HG02840 (cell line): ENCODE measurements around the gene TLN1.

Experiments
- ATAC-seq: cut with Tn5 transposase; IDR thresholded peaks from one replicate; pipeline ENCODE4 v1.9.1; 2021; ENCODE audit warnings: mild to moderate bottlenecking, moderate library complexity, moderate number of reproducible peaks; ENCODE audit not compliant: unreplicated experiment, low FRiP score

The TLN1 gene

GRCh38 chr9:35732800-35733541, 976 bp upstream of the TLN1 start:
- ATAC-seq: peak; percentile 0

DNA sequence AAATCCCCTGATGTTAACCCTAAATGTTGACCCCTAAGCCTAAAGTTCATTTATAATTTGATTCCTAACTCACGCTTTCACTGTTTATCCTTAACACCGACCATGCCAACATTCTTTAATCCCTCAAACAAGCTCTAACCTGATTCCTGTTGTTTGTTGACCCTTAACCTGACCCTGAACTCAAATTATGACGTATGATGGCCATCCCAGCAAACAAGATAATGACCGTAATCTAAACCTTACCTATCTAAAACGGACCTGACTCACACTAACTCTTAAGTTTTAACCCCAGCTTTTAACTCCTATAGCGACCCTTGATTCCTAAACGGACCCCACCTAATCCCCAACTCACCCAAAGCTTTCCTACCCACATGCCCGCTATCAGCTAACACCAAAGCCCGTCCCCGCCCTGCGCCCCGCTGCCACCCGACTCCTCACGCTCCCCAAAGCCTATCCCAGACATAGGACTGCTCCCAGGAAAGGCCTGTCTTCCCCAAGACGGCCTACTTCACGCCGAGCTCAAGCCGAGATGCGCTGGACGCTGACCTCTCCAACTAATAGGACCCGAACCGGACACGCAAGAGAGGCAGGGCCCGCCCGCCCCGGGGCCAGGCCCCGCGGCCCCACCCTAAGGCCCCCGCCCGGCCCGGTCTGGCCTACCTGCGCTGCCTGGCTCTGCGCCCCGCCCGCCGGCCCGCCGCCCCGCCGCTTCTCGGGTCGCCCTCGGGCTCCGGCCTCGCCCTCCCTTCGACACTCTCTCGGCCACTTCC, 395 bp downstream of the TLN1 start:
- no peak for ATAC-seq

DNA sequence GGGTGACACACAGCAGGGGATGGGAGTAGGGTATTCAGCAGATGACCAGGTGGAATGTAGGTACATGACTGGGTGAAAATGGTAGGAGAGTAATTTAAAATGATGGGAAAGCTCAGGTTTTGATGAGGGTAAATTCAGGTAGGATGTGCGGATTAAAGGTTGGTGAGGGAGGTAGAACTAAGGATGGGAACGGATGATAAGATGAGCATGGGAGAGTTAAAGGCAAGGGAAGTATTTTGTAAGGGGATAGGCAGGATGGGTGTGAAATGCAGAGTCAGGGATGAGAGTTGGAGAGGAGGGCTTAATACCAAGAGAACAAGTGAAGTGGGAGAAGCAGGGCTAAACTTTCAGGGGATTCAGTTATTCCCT, 1.5 kb downstream of the TLN1 start:
- no peak for ATAC-seq

DNA sequence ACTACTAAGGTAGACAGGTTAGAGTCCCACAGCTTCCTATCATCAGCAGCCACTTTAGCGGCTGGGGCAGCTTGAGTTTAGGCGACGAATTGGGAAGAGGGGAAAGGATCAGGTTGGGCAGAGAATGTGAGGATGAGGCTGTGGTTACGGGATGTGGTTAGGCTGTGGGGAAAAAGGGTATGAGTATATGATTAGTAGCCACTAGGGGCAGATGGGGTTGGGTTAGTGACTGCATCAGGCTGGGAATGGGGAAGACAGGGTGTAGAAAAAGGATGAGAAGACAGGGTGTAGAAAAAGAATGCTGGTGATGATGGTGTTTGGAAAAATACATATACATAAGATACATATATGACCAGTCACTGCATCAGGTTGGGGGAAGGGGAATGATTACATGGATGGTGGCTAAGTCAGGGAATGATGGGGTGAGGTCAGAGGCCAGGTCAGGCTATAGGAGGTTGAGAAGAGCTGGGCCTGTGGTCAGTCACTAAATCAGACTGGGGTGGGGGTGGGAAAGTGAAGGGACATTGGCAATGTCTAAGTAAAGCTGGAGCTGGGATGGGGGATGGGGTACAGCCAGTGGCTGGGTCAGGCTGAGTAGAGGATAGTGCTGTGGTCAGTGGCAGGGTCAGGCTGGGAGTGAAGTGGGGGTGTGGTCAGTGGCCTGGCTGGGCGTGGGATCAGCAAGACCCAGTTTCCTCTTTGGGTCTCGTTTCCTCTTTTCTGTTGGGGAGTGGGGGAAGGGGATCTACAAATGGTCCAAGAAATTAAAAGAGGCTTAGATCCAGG, 2.1 kb downstream of the TLN1 start:
- no peak for ATAC-seq

DNA sequence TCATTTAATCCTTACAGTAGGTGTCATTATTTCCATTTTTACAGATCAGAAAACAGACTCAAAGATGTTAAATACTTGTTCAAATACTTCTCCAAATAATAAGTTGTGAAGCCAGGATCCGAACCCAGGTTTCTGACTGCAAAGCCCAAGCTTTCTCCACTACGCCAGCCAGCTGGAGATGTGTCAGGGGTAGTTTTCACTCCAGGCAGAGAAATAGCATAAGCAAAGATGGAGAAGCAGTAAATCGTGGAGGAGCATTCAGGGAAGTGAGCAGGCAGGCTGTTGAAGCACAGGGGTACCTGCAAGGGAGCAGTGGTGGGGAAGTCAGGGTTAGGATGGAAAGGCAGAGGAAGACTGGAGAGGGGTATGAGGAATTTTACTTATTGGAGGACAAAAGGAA, 2.9 kb downstream of the TLN1 start:
- ATAC-seq: no peak

GRCh38 chr9:35728041-35728971, 3.7 kb downstream of the TLN1 start:
- no peak for ATAC-seq

DNA sequence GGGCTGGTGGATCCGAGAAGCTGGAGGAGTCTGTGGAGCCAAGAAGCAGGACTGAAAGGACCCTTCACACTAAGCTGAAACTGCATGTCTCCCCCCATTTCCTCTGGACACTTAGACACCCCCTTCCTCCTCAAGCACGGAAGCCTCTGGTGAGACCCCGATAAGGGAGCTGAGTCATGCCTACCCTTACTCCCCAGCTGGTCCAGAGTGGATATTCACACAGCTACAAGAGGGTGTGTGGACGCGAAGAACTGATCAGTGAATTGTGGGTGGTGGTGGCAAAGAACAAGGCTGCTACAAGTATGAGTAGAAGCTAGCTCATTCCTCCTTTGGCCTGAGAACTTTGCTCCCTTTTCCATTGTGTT, 4.3 kb downstream of the TLN1 start:
- ATAC-seq: no peak

- no peak for ATAC-seq
These were observed 5.1 kb downstream of the TLN1 start for GRCh38 chr9:35726931-35727330.

DNA sequence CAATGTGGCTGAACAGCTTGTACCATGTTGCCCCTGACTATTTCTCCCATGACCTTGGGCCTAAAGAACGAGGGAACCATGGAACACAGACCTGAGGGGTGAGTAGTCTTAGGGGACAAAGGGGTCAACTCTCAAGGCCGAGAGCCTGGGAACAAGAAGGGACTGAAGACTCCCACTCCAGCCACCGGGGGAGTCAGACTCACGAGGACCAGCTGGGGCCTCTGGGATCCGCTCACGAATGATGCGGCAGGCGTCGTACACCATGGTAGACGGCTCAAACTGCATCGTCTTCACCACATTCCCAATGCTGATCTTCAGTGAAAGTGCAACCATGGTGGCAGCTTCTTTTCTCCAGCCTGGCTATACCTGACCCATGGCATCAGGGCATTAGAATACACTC, 6.6 kb downstream of the TLN1 start:
- no peak for ATAC-seq

- ATAC-seq: no peak
These were observed 8.1 kb downstream of the TLN1 start for GRCh38 chr9:35723908-35724307.

GRCh38 chr9:35723426-35723825, 8.6 kb downstream of the TLN1 start:
- no peak for ATAC-seq

- ATAC-seq: no peak
These were observed 12.4 kb downstream of the TLN1 start for GRCh38 chr9:35719546-35719945.

- ATAC-seq: no peak
These were observed 13.1 kb downstream of the TLN1 start for GRCh38 chr9:35718721-35719511.

- ATAC-seq: no peak
These were observed 14.7 kb downstream of the TLN1 start for GRCh38 chr9:35717132-35717870.

DNA sequence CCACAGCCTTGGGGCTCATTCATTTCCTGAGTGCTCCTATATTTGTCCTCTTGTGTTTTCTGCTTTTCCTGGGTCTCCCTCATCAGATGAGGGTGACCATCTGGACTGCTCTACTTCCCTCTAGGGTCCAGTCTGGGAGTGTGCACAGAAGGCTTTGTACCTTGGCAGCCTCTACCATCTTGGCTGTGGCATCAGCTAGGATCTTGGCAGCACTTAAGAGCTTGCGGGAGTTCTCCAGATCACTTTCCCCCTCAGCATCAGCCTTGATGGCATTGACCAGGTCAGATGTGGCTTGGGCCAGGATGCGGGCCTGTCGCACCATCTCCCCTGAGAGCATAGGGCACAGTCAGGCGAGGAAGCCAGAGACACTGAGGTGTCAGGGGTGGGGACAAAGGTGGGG, 15.8 kb downstream of the TLN1 start:
- ATAC-seq: no peak

DNA sequence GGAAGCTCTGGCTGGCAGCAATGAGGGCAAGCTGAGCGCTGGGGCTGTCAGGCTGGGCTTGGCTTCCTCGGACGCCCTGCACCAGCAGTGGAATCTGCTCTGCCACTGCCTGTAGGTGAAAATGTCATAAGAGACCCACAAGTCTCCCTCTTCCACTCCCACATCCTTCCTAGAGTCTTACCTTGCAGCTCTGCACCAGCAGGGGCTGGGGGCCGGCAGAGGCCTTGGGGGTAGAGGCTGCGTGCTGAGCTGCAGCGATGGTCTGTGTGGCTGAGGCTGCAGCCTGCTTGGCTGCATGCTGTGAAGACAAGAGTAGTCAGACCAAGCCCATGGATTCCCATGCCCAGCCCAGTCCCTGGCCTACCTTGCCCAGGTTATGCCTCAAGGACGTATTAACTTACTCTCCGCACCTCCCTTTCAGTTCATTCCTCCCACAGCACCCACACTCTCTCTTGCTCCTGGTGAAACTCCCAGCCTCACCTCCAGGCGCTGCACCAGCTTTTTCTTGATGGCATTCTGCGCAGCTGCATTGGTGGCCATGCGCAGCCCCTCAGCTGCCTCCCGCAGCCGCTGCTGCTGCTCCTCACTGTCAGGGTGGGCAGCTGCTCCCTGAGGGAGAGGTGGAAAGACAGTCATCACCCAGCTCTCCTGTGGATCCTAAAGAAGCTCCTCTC, 17.3 kb downstream of the TLN1 start:
- no peak for ATAC-seq

DNA sequence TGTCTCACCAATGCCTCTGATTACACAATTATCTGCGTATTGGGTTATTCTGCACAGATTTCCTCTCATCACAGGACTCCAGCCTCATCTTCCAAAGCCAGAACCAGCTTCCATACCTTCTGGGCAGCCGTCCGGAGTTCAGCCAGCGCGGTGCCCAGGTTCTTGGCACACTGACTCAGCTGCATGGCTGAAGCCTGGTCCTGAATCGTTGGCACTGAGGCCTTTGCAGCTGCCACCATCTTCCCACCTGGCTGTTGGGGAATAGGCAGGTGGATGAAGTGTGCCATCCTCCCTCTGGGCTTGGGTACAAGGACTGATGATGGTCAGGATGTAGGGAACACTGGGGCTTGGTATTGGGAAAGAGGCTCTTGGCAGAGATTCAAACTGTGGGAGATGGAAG, 17.9 kb downstream of the TLN1 start:
- ATAC-seq: no peak

- ATAC-seq: no peak
These were observed 18.4 kb downstream of the TLN1 start for GRCh38 chr9:35713578-35713977.
